Thyroid gland (tissue), 4 donors: ENCODE data around the gene DUOX1.

ENCODE experiments used
- CTCF ChIP-seq, 6 experiments: fragments of 200-600 bp in 3 of 6; fragments of 450-650 bp in 3 of 6; sonication (generic) in 3 of 6; IDR thresholded peaks; one replicate each; pipeline ENCODE4 v1.5.1; 2016 to 2019; ENCODE audit warnings: antibody characterized with exemption in 6 of 6, mild to moderate bottlenecking in 2 of 6, inconsistent platforms in 1 of 6, moderate library complexity in 1 of 6
- POLR2A ChIP-seq, 2 donors: fragments of 450-650 bp; IDR thresholded peaks; one replicate each; pipeline ENCODE4 v1.6.1; 2017; ENCODE audit warnings: antibody characterized with exemption in 2 of 2, mild to moderate bottlenecking in 2 of 2, moderate library complexity in 1 of 2

GRCh38 chr15:45138814-45139765 is 9.3 kb downstream of the DUOX1 start:
- no peak for TF ChIP-seq CTCF (IDR thresholded peaks at IDR 0.05)
- TF ChIP-seq POLR2A (IDR thresholded peaks at IDR 0.05) = no peak
